ENCODE results near the gene HSPB8.

HSPB8 gene

GRCh38 chr12:119156401-119157044, 22.2 kb upstream of the HSPB8 start:
- no peak for TF ChIP-seq CTCF (conservative IDR thresholded peaks at IDR 0.05; ENCODE audit: low read length)
- DNase-seq (ENCODE audit: low read depth): no peak
- no peak overlapping the region for H3K4me3 ChIP-seq (ENCODE audit: low read length)

- H3K4me3 ChIP-seq (ENCODE audit: low read length): no peak overlapping the region
These were observed 21.2 kb upstream of the HSPB8 start for GRCh38 chr12:119157528-119157927.

GRCh38 chr12:119157978-119158377, 20.8 kb upstream of the HSPB8 start:
- TF ChIP-seq CTCF (conservative IDR thresholded peaks at IDR 0.05; ENCODE audit: low read length): no peak
- no peak for DNase-seq (ENCODE audit: low read depth)

More at GRCh38 chr12:119157528-119157927, 21.2 kb upstream of the HSPB8 start:
- no peak for DNase-seq (ENCODE audit: low read depth)
- no peak for TF ChIP-seq CTCF (conservative IDR thresholded peaks at IDR 0.05; ENCODE audit: low read length)

DNA sequence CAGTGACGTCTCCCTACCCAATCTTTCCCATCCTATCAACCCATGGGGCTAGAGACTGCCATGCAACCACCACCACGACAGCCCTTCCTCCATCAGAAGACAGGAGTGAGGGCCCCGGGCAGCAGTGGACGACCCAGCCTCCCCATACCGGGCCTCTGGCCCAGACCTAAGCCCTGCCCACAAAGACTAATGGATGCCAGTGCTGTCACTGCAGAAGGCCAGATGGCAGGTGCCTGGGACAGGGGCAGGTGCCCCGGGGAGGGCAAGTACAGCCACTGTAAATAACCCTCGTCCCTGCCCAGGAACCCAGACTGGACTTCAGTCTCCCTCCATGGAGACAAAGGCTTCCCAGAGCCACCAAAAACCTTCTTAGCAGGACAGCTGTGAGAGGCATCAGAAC, 20.3 kb upstream of the HSPB8 start:
- H3K4me3 ChIP-seq (ENCODE audit: low read length): no peak overlapping the region
- no peak for TF ChIP-seq CTCF (conservative IDR thresholded peaks at IDR 0.05; ENCODE audit: low read length)
- DNase-seq (ENCODE audit: low read depth): no peak

More at GRCh38 chr12:119157978-119158377, 20.8 kb upstream of the HSPB8 start:
- H3K4me3 ChIP-seq (ENCODE audit: low read length): no peak overlapping the region

DNA sequence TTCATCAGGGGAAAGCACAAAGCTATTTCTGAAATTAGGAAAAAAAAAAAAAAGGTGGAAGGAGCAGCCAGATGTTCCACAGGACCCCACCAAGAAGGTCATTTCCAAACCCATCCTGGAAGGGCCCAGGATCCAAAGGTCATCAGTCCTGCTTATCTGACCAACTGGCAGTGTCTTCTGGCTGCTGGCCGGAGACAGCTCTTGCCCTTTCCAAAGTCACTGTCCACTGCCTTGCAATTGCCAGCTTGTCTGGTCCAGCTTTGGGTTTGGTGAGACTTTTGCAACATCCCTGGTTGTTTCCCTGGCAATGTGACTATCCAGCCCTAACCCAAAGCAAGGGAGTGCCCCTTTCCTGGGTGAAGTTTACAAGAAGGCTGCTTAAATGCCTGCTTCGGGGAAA, 18.9 kb upstream of the HSPB8 start:
- H3K4me3 ChIP-seq (ENCODE audit: low read length): no peak overlapping the region
- no peak for DNase-seq (ENCODE audit: low read depth)
- no peak for TF ChIP-seq CTCF (conservative IDR thresholded peaks at IDR 0.05; ENCODE audit: low read length)

DNA sequence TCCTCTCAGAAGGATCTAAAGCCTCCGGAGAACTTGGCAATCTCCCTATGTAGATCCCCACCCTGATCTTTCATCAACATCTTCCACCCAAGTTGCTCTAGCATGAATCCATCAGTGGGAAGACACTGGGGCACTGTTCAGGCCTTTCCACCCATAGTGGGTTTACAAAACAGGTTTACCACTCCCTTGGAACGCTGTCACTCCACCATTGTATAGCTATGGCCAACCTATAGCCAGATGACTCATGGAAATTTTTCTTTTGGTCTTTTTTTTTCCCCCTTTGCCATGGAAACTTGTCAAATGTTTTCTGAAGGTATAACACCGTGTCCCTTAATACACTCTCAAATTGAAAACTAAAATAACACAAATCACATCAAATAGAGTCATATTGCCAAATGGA, 10.8 kb upstream of the HSPB8 start:
- H3K4me3 ChIP-seq (ENCODE audit: low read length): no peak overlapping the region
- DNase-seq (ENCODE audit: low read depth): no peak
- TF ChIP-seq CTCF (conservative IDR thresholded peaks at IDR 0.05; ENCODE audit: low read length): no peak

DNA sequence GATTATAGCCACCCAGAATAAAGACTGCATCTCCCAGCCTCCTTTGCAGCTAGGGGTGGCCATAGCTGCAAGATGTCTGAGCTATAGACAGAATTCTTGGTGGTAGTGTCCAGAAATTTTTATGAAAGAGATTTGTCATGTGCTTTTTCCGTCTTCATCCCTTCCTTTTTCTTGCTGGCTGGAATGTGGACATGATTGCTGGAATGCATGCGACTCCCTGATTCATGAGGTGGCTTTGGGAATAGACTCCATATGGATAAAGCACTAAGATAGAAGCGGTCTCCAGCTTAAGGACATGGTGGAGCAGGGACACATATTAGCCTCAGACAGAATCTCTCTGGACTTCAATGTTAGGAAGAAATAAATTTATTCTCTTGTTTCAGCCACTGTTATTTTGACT, 10.0 kb upstream of the HSPB8 start:
- TF ChIP-seq CTCF (conservative IDR thresholded peaks at IDR 0.05; ENCODE audit: low read length): no peak
- no peak overlapping the region for H3K4me3 ChIP-seq (ENCODE audit: low read length)
- DNase-seq (ENCODE audit: low read depth): no peak
